Measurements from ENCODE around the gene SYCP3.

DNA sequence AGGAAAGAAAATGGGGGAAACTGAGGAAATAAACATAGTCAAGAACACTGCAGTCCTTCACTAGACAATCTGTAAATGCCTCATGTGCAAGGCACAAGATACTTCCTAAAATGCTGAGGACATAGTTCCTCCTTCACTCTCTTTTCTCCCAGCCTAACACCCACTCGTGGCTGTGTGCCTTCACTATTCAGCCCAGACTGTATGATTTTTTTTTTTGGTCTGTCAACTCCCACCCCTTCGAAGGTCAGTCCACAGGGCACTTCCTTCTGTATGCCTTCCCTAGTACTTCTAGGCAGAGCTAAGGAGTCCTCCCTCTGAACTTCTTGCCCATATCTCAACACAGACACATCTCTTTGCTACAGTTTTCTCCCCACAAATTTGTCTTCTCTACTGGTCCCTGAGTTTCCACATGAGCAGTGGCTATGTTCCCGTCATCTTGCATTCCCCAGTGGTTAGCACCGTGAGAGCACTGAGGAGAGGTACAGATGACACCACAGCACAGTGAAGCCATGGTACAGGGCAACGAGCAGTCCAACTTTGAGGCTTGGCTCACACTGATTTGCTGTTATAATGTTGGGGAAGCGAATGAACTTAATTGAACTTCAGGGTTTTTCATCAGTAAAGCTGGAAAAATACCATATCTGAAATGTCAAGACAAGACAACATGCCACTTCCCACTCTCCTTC, 24.1 kb upstream of the SYCP3 start:
- TF ChIP-seq, protein P1, sequence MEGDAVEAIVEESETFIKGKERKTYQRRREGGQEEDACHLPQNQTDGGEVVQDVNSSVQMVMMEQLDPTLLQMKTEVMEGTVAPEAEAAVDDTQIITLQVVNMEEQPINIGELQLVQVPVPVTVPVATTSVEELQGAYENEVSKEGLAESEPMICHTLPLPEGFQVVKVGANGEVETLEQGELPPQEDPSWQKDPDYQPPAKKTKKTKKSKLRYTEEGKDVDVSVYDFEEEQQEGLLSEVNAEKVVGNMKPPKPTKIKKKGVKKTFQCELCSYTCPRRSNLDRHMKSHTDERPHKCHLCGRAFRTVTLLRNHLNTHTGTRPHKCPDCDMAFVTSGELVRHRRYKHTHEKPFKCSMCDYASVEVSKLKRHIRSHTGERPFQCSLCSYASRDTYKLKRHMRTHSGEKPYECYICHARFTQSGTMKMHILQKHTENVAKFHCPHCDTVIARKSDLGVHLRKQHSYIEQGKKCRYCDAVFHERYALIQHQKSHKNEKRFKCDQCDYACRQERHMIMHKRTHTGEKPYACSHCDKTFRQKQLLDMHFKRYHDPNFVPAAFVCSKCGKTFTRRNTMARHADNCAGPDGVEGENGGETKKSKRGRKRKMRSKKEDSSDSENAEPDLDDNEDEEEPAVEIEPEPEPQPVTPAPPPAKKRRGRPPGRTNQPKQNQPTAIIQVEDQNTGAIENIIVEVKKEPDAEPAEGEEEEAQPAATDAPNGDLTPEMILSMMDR (IDR thresholded peaks at IDR 0.05), result no peak
- TF ChIP-seq EP300 (IDR thresholded peaks at IDR 0.05), result no peak

Data from esophagus muscularis mucosa (tissue), 3 donors.